Hepatocyte (in vitro differentiated cells): ENCODE results near the gene GRM8.
"Not testable (repeated sequence)": the region's sequence is repeated elsewhere in the genome, so short reads cannot be mapped to it uniquely, and the experiment has no call there.

ENCODE experiments used
- CTCF ChIP-seq: fragments of 200-600 bp; sonication (generic); IDR thresholded peaks from 2 replicates; pipeline ENCODE4 v1.5.1; 2016; ENCODE audit warnings: antibody characterized with exemption, mild to moderate bottlenecking; ENCODE audit not compliant: poor library complexity
- EZH2 ChIP-seq: fragments of 200-600 bp; sonication (generic); IDR thresholded peaks from 2 replicates; pipeline ENCODE4 v1.6.1; 2016; ENCODE audit warnings: antibody characterized with exemption, mild to moderate bottlenecking, borderline replicate concordance

GRCh38 chr7:126668762-126669161 lies 584.0 kb downstream of the GRM8 start:
- not testable (repeated sequence) for TF ChIP-seq CTCF, EZH2
